NCI-H748 (cell line): ENCODE data around the gene FBXW11.

Source experiments
- DNase-seq: peaks from one replicate; lab custom pipeline; 2025; ENCODE audit not compliant: unreplicated experiment; lab: John Stamatoyannopoulos, UW

The FBXW11 gene

GRCh38 chr5:172006321-172007174 lies at the start of gene FBXW11:
Gene FBXW11, minus strand, starts transcription at chr5:172006638. Its CDS starts 136 bp downstream, at chr5:172006502.
- DNase-seq, result peak; percentile 98

- no peak for DNase-seq
These were observed 49.6 kb upstream of the FBXW11 start for GRCh38 chr5:172055996-172056395.

GRCh38 chr5:172055421-172055820 lies 49.0 kb upstream of the FBXW11 start:
- no peak for DNase-seq

DNA sequence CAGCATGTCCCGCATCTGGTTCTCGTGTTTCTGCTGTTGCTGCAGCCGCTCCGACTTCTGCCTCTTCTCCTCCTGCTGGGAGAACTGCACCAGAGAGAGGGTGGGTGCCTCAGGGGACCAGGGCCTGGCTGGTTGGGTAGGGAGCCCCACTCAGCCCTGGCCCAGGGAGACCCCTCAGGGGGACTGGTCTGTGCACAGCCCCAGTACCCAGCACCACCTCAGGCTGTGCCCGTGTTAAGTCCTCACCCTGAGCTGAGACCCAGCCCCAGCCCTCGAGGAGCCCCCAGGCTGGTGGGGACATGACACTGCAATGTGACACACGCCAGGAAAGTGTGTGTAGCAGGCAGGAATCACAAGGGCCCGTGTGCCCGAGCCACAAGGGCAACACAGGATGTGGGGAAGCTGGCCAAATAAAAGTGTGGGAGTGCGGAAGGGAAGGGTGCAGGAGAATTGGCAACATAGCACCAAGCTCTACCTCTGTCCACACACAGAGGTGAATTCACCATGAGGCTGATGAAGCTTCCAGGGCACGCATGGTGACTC lies 48.2 kb upstream of the FBXW11 start:
- DNase-seq, result no peak

GRCh38 chr5:172052450-172053236 lies 46.2 kb upstream of the FBXW11 start:
- DNase-seq, result no peak

GRCh38 chr5:172051643-172052339 lies 45.4 kb upstream of the FBXW11 start:
- DNase-seq, result no peak

- no peak for DNase-seq
These were observed 43.6 kb upstream of the FBXW11 start for GRCh38 chr5:172050080-172050479.

DNA sequence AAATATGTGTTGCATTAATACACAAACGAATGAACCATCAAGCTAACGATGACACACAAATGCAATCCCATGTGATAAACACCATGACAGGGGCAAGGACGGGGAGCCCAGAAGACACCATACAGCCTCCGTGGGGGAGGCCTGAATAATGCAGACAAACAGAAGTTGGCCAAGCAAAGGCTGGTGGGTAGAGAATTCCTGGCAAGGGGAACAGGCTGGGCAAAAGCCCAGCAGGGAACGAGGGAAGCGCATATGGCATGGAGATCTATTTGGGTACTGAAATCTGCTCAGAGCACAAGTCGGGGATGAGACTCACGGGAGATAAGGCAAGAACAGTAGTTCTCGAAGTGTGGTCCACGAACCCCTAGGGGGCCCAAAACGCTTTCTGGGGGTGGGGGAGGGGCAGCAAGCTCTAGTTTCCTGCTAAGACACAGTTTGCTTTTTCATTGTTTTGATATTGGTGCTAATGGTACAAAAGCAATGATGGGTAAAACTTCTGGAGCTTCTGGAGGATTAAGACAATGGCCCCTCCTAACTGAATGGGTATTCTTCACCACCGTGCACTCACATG lies 42.9 kb upstream of the FBXW11 start:
- no peak for DNase-seq

DNA sequence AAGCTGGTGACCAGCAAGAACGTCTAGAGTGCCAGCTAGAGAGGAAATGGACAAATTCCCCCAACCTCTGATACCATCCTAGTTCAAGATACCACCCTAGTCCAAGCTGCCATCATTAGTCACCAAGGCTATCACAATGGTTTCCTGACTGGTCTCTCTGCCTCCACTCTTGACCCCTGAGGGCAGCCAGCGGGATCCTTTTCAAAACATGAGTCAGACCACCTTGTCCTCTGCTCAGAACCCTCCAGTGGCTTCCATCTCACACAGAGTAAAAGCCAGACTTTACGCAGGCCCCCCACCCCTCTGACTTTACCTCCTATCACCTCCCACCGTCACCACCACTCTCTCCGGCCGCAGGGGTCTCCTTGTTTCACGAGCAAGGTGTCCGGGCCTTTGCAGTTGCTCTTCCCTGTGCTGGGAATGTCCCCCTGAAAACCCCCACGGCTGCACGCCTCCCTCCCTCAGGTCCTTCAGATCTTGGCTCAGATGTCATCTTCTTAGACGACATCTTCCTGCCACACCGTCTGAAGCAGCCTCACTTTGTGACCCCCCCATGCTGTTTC lies 42.2 kb upstream of the FBXW11 start:
- no peak for DNase-seq

- DNase-seq, result no peak
These were observed 41.7 kb upstream of the FBXW11 start for GRCh38 chr5:172048170-172048422.

DNA sequence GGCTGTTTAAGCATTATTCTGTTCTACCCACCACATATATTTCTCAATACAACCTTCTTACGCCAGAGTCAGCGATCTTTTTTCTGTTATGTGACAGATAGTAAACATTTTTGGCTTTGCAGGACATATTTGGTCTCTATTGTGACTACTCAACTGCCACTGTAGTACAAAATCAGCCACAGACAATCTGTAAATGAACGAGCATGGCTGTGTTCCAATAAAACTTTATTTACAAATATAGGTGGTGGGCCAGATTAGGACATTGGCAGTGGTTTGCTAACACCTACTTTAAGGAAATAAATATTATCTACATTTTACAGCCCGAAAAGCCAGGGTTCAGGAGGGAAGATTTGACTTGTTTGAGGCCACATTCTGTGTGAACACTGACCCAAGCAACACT lies 40.2 kb upstream of the FBXW11 start:
- no peak for DNase-seq

- no peak for DNase-seq
These were observed 38.8 kb upstream of the FBXW11 start for GRCh38 chr5:172045315-172045632.

- no peak for DNase-seq
These were observed 38.3 kb upstream of the FBXW11 start for GRCh38 chr5:172044631-172045314.

DNA sequence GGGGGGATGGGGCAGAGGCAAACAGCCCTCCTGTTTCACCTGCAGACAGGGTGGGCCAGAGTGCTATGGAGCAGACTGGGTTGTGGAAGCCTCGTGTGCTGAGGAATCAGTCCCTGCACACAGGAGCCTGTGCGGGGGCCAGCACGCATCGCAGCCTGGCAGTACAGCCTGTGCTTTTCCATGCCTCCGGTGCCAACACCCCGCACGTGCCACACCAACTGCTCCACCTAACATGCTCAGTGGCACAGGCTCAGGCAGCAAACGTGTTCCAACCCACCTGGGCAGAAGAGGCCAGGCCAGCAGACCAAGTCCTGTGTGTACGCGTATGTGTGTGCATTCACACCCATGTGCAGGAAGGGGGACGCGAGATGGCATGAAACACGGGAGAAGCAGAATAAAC lies 37.4 kb upstream of the FBXW11 start:
- no peak for DNase-seq

- DNase-seq, result no peak
These were observed 35.7 kb upstream of the FBXW11 start for GRCh38 chr5:172042183-172042582.

DNA sequence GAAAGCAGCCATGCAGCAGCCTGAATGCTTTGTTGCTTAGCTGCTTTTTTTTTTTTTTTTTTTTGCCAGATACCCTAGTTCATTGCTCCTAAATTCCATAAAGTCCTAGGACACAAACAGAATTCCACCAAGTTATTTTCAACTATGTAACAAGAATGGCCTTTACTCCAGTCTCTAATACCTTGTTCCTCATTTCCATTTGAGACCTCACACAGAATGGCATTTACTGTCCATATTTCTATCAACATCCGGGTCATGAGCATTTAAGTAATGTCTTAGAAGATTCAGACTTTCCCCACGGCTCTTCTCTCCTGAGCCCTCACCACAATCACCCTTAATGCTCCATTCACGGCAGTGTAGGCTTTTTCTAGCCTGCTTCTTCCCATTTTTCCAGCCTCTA lies 31.7 kb upstream of the FBXW11 start:
- DNase-seq, result no peak

GRCh38 chr5:172035049-172035448 lies 28.6 kb upstream of the FBXW11 start:
- no peak for DNase-seq

DNA sequence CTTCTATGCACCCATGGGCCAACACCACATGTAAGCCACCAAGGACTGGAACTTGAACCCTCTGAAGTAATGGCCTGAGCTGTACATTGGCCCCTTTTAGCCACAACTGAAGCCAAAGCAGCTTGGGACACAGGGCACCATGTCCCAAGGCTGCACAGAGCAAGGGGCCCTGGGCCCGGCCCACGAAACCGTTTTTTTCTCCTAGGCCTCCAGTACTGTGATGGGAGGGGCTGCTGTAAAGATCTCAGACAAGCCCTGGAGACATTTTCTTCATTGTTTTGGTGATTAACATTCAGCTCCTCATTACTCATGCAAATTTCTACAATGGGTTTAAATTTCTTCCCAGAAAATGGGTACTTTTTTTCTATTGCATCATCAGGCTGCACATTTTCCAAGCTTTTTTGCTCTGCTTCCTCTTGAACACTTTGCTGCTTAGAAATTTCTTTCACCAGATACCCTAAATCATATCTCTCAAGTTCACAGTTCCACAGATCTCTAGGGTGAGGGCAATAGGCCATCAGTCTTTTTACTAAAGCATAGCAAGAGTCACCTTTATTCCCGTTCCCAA lies 25.5 kb upstream of the FBXW11 start:
- no peak for DNase-seq

DNA sequence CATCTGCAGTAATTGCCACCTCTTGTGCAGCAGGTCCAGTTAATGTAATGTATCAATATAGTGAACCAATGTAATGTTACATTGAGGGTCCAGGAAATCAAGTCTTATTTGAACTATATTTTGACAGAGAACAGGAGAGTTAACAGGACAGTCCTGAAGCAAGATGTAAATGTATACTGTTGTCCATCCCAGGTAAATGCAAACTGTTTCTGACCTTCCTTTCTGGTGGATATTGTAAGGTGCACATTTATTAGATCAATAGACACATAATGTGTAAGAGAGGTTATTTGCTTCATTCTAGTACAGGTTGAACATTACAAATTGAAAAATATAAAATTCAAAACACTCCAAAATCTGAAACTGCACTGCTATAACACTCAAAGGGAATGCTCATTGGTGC lies 23.4 kb upstream of the FBXW11 start:
- no peak for DNase-seq

DNA sequence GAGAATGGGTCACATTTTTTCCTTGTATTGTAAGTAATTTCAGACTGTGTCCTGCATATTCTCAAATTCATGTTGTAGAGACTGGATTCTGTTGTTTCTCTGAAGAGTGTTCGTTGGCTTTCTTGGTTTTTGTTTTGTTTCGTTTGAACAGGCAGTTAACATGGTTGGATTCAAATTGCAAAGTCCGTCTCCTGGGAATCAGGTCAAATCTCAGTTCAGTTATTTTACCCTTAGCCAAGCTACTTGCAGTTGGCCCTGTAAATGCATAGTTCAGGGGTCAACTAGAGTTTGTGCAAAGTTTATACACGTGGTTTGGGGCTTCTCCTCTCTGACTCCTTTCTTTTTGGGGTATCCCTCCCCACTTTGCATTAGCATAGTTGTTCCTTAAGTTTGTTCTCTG lies 21.7 kb upstream of the FBXW11 start:
- DNase-seq, result no peak
